ENCODE results near the gene PSMD12. TPM values are rescaled to one million over a fixed set of nuclear protein-coding genes. Genes with fewer than 3 reads are reported as not detected.

Gene PSMD12
- polyA plus RNA-seq, 1 donor from 2014 or later = 24.1 TPM

- no peak overlapping the region for H3K9ac ChIP-seq (ENCODE audit: low read length)
- no peak overlapping the region for H2AFZ ChIP-seq (ENCODE audit: low read depth, low read length)
- peaks cover 60% of the 10 kb centered on the region for H3K79me2 ChIP-seq (replicated peaks; ENCODE audit: insufficient read depth, low read length)
- H3F3A ChIP-seq (ENCODE audit: insufficient read depth, low read length, poor library complexity, severe bottlenecking) = no peaks in the 10 kb centered on the region
- no peak overlapping the region for H3K4me2 ChIP-seq (ENCODE audit: low read length)
- TF ChIP-seq CTCF (IDR thresholded peaks at IDR 0.05; ENCODE audit: poor library complexity, severe bottlenecking) (no peak), SMC3 (conservative IDR thresholded peaks at IDR 0.05; ENCODE audit: poor library complexity) (no peak), EP300 (conservative IDR thresholded peaks at IDR 0.05; ENCODE audit: poor library complexity, severe bottlenecking) (no peak), POLR2AphosphoS5 (IDR thresholded peaks at IDR 0.05) (no peak), REST (IDR thresholded peaks at IDR 0.05; ENCODE audit: borderline replicate concordance) (no peak), MXI1 (conservative IDR thresholded peaks at IDR 0.05; ENCODE audit: poor library complexity, severe bottlenecking) (no peak)
- H3K27ac ChIP-seq (ENCODE audit: low read length) = no peak overlapping the region
- H3K36me3 ChIP-seq (ENCODE audit: insufficient read depth, low read length) = no peaks in the 10 kb centered on the region
- no peaks in the 10 kb centered on the region for H3K9me3 ChIP-seq (ENCODE audit: low read length)
- no peak overlapping the region for H3K4me3 ChIP-seq (ENCODE audit: low read length)
- no peaks in the 10 kb centered on the region for H4K20me1 ChIP-seq (ENCODE audit: insufficient read depth)
- H3K9me2 ChIP-seq (ENCODE audit: insufficient read depth, low read length) = no peaks in the 10 kb centered on the region
- no peaks in the 10 kb centered on the region for H3K27me3 ChIP-seq (ENCODE audit: insufficient read depth, low read depth, low read length)
Observed at GRCh38 chr17:67360880-67361279, 5.5 kb downstream of the PSMD12 start.

- Histone ChIP-seq H3K27ac (ENCODE audit: low read length) (no peak overlapping the region), H3K9ac (ENCODE audit: low read length) (no peak overlapping the region), H3K4me2 (ENCODE audit: low read length) (no peak overlapping the region), H3K36me3 (ENCODE audit: insufficient read depth, low read length) (no peaks in the 10 kb centered on the region), H3K9me3 (ENCODE audit: low read length) (no peaks in the 10 kb centered on the region), H3K27me3 (ENCODE audit: insufficient read depth, low read depth, low read length) (no peaks in the 10 kb centered on the region), H4K20me1 (ENCODE audit: insufficient read depth) (no peaks in the 10 kb centered on the region), H2AFZ (ENCODE audit: low read depth, low read length) (no peak overlapping the region), H3K4me3 (ENCODE audit: low read length) (no peak overlapping the region), H3K79me2 (replicated peaks; ENCODE audit: insufficient read depth, low read length) (peaks cover 53% of the 10 kb centered on the region), H3F3A (ENCODE audit: insufficient read depth, low read length, poor library complexity, severe bottlenecking) (no peaks in the 10 kb centered on the region), H3K9me2 (ENCODE audit: insufficient read depth, low read length) (no peaks in the 10 kb centered on the region)
- TF ChIP-seq EZH2 (IDR thresholded peaks at IDR 0.05; ENCODE audit: borderline replicate concordance, insufficient read depth, low read length, poor library complexity, severe bottlenecking) (no peak), CTCF (IDR thresholded peaks at IDR 0.05; ENCODE audit: poor library complexity, severe bottlenecking) (peak; percentile 67), SMC3 (conservative IDR thresholded peaks at IDR 0.05; ENCODE audit: poor library complexity) (peak; percentile 62), RAD21 (conservative IDR thresholded peaks at IDR 0.05) (peak; percentile 59)
Observed at GRCh38 chr17:67359960-67360791, 6.2 kb downstream of the PSMD12 start.

Measured in neural cell (in vitro differentiated cells).